ENCODE data around the gene KCNJ9.

GRCh38 chr1:160104486-160104885, 23.1 kb downstream of the KCNJ9 start:
- TF ChIP-seq MEF2B (IDR thresholded peaks at IDR 0.05; ENCODE audit: partially characterized antibody, poor library complexity, severe bottlenecking) (no peak), HDAC6 (IDR thresholded peaks at IDR 0.05; ENCODE audit: unreplicated experiment) (no peak), CTCF (IDR thresholded peaks at IDR 0.05 in 2 of 3, conservative IDR thresholded peaks at IDR 0.05 in 1 of 3; ENCODE audit: control insufficient read depth in 2 of 3, extremely low read depth in 1 of 3, insufficient read depth in 1 of 3, low read depth in 3 of 3, low read length in 3 of 3) (no peak), PAX8 (IDR thresholded peaks at IDR 0.05) (no peak), POLR2A (IDR thresholded peaks at IDR 0.05; ENCODE audit: low read depth, low read length) (no peak)
